BJ (cell line): Measurements from ENCODE around the gene PPP1R1C. TPM values are rescaled to one million over a fixed set of nuclear protein-coding genes. Genes with fewer than 3 reads are reported as not detected.

ENCODE experiments used
- CTCF ChIA-PET: fragments of 350-600 bp; formaldehyde crosslinking; extraction: SDS; loops from one replicate; lab custom pipeline; 2021; ENCODE audit warnings: antibody characterized with exemption, inconsistent platforms; lab: Yijun Ruan, JAX
- POLR2A ChIA-PET: fragments of 300-600 bp; sonication (Branson Sonifier 250); formaldehyde crosslinking; extraction: SDS; loops from one replicate; lab custom pipeline; 2021; ENCODE audit warnings: antibody characterized with exemption; lab: Charles Lee
- DNase-seq: peaks from one replicate; pipeline ENCODE4 v3.0.0-alpha.2; 2011; ENCODE audit warnings: low read depth
- H3K27me3 ChIP-seq: 2 replicates; pipeline ENCODE4 v1.6.0; 2011; ENCODE audit warnings: low read length; ENCODE audit not compliant: control insufficient read depth, insufficient read depth
- H3K36me3 ChIP-seq: 2 replicates; pipeline ENCODE4 v1.5.1; 2011; ENCODE audit warnings: low read length; ENCODE audit not compliant: control insufficient read depth, insufficient read depth
- H3K4me3 ChIP-seq: 2 replicates; pipeline ENCODE4 v1.5.1; 2011; ENCODE audit warnings: low read depth, mild to moderate bottlenecking, control low read depth, low read length
- CTCF ChIP-seq: IDR thresholded peaks from 2 replicates; pipeline ENCODE4 v1.5.1; 2011; ENCODE audit warnings: low read depth, mild to moderate bottlenecking, control low read depth, inconsistent platforms, low read length, moderate library complexity; ENCODE audit not compliant: insufficient read depth
- polyA plus RNA-seq: library from polyadenylated mRNA; depleted of rRNA; stranded (reverse); fragments of >200 nt; gene quantifications from 2 replicates; pipeline ENCODE4 v1.2.3, GENCODE V29; 2011

PPP1R1C gene
- polyA plus RNA-seq, 1 experiment = 0.21 TPM

DNA sequence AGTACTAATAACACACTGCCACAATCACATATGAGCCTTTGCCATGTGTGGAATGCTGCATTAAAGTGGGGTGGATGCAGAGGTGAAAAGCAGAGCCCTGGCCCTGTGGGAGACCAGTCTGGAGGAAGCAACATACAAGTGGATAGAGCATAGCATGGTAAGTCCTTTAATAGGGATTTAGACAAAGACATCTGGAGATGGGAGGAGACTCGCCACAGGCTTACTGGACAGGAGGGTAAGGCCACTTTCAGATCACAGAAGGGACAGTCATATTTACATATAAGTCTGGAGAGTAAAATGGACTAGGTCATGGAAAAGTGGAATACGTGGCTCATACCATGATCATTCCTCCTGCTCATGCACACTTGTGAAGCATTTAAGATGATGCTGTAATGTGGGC, 84.3 kb downstream of the PPP1R1C start:
- H3K27me3 ChIP-seq = no peaks in the 10 kb centered on the region
- H3K36me3 ChIP-seq = no peaks in the 10 kb centered on the region
- TF ChIP-seq CTCF = no peak
- ChIA-PET CTCF (no interaction called here), POLR2A (no interaction called here)
- DNase-seq = no peak
- no peak overlapping the region for H3K4me3 ChIP-seq

DNA sequence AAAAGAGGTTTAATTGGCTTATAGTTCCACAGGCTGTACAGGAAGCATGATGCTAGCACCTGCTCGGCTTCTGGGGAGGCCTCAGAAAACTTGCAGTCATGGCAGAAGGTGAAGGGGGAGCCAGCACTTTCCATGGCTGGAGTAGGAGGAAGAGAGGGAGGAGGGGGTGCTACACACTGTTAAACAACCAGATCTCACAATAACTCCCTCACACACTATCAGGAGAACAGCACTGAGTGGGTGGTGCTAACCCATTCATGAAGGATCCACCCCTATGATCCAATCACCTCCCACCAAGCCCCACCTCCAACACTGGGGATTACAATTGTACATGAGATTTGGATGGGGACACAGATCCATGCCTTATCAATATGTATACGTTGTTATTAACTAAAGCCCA, 85.1 kb downstream of the PPP1R1C start:
- TF ChIP-seq CTCF = no peak
- ChIA-PET CTCF (no interaction called here), POLR2A (no interaction called here)
- DNase-seq = no peak
- Histone ChIP-seq H3K4me3 (no peak overlapping the region), H3K27me3 (no peaks in the 10 kb centered on the region), H3K36me3 (no peaks in the 10 kb centered on the region)

GRCh38 chr2:182072861-182073260, 87.2 kb downstream of the PPP1R1C start:
- CTCF ChIA-PET = interaction anchor here (1.1 to 1.7 kb wide), 2 partner anchors 12 to 331 kb away, joined by 3 to 4 read pairs; no protein-coding TSS in a partner anchor
- no peaks in the 10 kb centered on the region for H3K36me3 ChIP-seq
- no peak for DNase-seq

GRCh38 chr2:182073613-182074012, 88.0 kb downstream of the PPP1R1C start:
- Histone ChIP-seq H3K27me3 (no peaks in the 10 kb centered on the region), H3K36me3 (no peaks in the 10 kb centered on the region), H3K4me3 (no peak overlapping the region)
- DNase-seq = no peak
- ChIA-PET POLR2A (no interaction called here), CTCF (interaction anchor here (1.7 kb wide), 1 partner anchor 331 kb away, joined by 4 read pairs; no protein-coding TSS in a partner anchor)
- TF ChIP-seq CTCF = no peak

More at GRCh38 chr2:182072861-182073260, 87.2 kb downstream of the PPP1R1C start:
- Histone ChIP-seq H3K27me3 (no peaks in the 10 kb centered on the region), H3K4me3 (no peak overlapping the region)
- POLR2A ChIA-PET = no interaction called here
- no peak for TF ChIP-seq CTCF

GRCh38 chr2:182077023-182077422, 91.4 kb downstream of the PPP1R1C start:
- no peaks in the 10 kb centered on the region for H3K36me3 ChIP-seq
- no peak overlapping the region for H3K4me3 ChIP-seq
- DNase-seq = no peak
- ChIA-PET POLR2A (no interaction called here), CTCF (interaction anchor here (0.5 to 3.4 kb wide), 28 partner anchors 10 to 573 kb away, joined by 3 to 22 read pairs (median 4); no protein-coding TSS in a partner anchor)
- no peaks in the 10 kb centered on the region for H3K27me3 ChIP-seq
- no peak for TF ChIP-seq CTCF
